ENCODE data around the gene KLHL40.

Gene KLHL40

GRCh38 chr3:42702982-42703694 is 17.8 kb downstream of the KLHL40 start:
- no peak for DNase-seq (ENCODE audit: low read depth)

- no peak for DNase-seq (ENCODE audit: low read depth)
Measured at GRCh38 chr3:42703695-42704025, 18.3 kb downstream of the KLHL40 start.

- no peak for DNase-seq (ENCODE audit: low read depth)
Measured at GRCh38 chr3:42704136-42704841, 19.0 kb downstream of the KLHL40 start.

GRCh38 chr3:42705058-42705767 is 19.9 kb downstream of the KLHL40 start:
- DNase-seq (ENCODE audit: low read depth) = no peak

GRCh38 chr3:42705962-42706585 is 20.7 kb downstream of the KLHL40 start:
- DNase-seq (ENCODE audit: low read depth) = no peak

- no peak for DNase-seq (ENCODE audit: low read depth)
Measured at GRCh38 chr3:42706721-42707619, 21.6 kb downstream of the KLHL40 start.

- DNase-seq (ENCODE audit: low read depth) = no peak
Measured at GRCh38 chr3:42707620-42708355, 22.5 kb downstream of the KLHL40 start.

- no peak for DNase-seq (ENCODE audit: low read depth)
Measured at GRCh38 chr3:42708611-42709151, 23.3 kb downstream of the KLHL40 start.

- DNase-seq (ENCODE audit: low read depth) = no peak
Measured at GRCh38 chr3:42709621-42710020, 24.3 kb downstream of the KLHL40 start.

- no peak for DNase-seq (ENCODE audit: low read depth)
Measured at GRCh38 chr3:42710323-42711021, 25.1 kb downstream of the KLHL40 start.

GRCh38 chr3:42711491-42712343 is 26.4 kb downstream of the KLHL40 start:
- DNase-seq (ENCODE audit: low read depth) = no peak

- no peak for DNase-seq (ENCODE audit: low read depth)
Measured at GRCh38 chr3:42712344-42712648, 27.0 kb downstream of the KLHL40 start.

- DNase-seq (ENCODE audit: low read depth) = no peak
Measured at GRCh38 chr3:42712688-42713372, 27.5 kb downstream of the KLHL40 start.

- no peak for DNase-seq (ENCODE audit: low read depth)
Measured at GRCh38 chr3:42713747-42714146, 28.4 kb downstream of the KLHL40 start.

GRCh38 chr3:42714171-42714852 is 29.0 kb downstream of the KLHL40 start:
- DNase-seq (ENCODE audit: low read depth) = no peak

- DNase-seq (ENCODE audit: low read depth) = no peak
Measured at GRCh38 chr3:42717306-42717705, 32.0 kb downstream of the KLHL40 start.

- no peak for DNase-seq (ENCODE audit: low read depth)
Measured at GRCh38 chr3:42718338-42718737, 33.0 kb downstream of the KLHL40 start.

- DNase-seq (ENCODE audit: low read depth) = no peak
Measured at GRCh38 chr3:42719002-42719401, 33.7 kb downstream of the KLHL40 start.

Data from stimulated activated CD8-positive, alpha-beta memory T cell treated with anti-CD3 and anti-CD28 coated beads, Interleukin-12 subunit alpha, Interleukin-12 subunit beta, amount 100 ng/mL, for 1 hour (primary cell).